HUDEP-2 (cell line): ENCODE results near the gene CDK10.
A peak's percentile ranks its signal among the peaks of the same experiment; 100 is the strongest.
"Not testable (repeated sequence)": the region's sequence is repeated elsewhere in the genome, so short reads cannot be mapped to it uniquely, and the experiment has no call there.

Source experiments
- DNase-seq, 76 experiments: peaks; one replicate each; lab custom pipeline; 2025; ENCODE audit not compliant: unreplicated experiment in 76 of 76; lab: John Stamatoyannopoulos, UW

Gene CDK10, protein sequence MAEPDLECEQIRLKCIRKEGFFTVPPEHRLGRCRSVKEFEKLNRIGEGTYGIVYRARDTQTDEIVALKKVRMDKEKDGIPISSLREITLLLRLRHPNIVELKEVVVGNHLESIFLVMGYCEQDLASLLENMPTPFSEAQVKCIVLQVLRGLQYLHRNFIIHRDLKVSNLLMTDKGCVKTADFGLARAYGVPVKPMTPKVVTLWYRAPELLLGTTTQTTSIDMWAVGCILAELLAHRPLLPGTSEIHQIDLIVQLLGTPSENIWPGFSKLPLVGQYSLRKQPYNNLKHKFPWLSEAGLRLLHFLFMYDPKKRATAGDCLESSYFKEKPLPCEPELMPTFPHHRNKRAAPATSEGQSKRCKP

DNA sequence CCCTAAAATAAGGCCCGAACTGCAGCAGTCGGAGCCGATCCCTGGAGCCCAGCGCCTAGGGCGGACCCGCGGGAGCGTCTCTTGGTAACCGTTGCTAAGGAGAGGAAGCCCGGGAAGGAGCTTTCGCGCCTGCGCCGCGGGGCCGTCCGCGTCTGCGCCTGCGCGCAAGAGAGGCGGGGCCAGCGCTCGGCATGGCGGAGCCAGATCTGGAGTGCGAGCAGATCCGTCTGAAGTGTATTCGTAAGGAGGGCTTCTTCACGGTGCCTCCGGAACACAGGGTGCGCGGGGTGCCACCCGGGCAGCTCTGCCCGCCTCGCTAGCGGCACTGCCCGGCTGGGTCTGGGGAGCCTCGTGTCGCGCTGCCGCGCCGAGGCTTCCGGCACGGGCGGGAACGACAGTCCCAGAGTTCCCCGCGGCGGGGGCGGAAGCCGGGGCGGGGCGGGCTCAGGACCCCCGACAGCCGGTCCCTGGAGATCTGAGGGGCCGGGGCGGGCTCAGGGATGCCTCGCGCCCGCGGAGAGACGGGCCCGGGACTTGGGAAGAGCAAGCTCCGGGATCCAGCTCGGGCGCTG, at the start of gene CDK10:
Gene CDK10, plus strand, starts transcription at position 170 of the 572 bp plus-strand sequence. Its CDS starts 22 bp downstream, at position 192.
- DNase-seq, result peak in 72 of 76 experiments; percentile 31 to 92 (median 83)

DNA sequence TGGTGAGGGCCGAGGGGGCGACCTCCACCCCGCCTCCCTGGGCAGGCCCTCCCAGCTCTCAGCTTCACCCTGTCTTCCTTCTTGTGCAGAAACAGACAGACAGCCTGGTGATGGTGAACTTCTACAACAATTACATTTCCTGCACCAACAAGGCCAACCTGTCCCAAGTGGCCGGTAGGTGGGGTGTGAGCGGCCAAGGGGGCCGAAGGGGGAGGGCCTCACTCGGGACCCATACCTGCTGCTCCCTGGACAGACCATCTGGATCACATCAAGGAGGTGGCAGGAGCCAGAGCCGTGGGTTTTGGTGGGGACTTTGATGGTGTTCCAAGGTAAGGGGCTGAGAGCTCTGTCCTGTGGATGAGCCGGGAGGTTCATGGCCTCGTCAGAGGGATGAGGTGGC, 49.1 kb upstream of the CDK10 start:
- no peak for DNase-seq

DNA sequence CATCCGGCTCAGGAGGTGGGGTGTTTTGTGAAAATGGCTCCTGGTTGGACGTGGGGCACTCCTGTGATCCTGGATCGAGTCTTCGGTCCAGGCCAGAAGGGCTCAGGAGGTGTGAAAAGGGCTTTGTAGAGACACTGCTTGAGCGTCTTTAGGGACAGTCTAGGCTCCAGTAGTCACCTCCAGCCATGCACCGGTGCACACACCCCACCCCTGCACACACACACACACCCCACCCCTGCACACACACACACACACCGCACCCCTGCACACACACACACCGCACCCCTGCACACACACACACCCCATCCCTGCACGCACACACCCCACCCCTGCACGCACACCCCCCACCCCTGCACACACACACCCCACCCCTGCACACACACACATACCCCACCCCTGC, 48.0 kb upstream of the CDK10 start:
- no peak for DNase-seq

DNA sequence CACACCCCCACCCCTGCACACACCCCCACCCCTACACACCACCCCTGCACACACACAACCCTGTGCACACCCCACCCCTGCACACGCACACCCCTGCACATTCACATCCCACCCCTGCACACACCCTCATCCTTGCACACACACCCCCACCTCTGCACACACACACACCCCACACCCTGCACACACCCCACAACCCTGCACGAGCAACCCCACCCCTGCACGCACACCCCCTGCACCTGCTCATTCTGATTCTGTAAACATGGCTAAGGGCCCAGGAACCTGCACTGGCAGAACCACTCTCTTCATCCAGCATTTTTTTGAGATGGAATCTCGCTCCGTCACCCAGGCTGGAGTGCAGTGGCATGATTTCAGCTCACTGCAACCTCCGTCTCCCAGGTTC, 47.1 kb upstream of the CDK10 start:
- no peak for DNase-seq

DNA sequence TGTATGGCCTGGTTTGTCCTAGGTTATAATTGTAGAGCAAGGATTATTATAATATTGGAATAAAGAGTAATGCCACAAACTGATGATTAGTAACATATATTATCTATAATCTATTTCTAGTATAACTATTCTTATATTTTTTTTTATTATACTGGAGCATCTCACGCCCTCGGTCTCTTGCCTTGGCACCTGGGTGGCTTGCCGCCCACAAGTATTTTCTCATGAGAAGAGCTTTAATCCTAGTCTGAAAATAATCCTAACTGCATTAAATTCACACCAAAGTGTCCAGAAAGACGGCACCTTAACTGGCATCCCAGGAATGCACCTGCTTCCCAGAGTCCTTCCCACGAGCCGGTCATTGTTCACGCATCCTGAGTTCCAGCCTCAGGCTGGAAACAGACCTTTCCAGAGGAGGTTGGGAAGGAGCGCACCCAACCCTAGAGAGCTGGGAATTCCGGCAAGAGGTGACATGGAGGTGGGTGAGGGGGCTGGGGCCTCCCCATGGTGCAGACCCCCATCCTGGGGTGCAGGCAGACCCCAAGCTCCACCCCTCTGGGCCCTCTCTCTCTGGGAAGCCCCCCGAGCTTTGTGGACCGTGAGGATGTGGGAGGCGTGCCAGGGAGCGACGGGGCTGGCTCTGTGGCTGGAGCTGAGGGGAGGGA, 44.9 kb upstream of the CDK10 start:
- no peak for DNase-seq

DNA sequence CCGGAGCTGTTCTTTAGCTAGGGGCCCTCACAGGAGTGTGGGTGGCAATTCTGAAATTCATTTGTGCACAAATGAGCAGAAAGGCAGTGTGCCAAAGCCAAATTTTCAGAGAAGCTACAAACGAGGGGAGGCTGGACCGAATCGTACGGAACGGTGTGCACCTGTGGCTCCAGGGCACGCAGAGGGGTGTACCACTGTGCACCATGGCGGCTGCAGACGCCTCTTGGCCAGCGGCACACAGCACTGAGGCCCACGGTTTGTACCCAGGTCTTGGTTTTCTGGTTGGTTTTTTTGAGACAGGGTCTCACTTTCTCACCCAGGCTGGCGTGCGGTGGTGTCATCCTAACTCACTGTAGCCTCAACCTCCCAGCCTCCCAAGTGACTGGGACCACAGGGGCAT, 43.9 kb upstream of the CDK10 start:
- DNase-seq, result no peak

DNA sequence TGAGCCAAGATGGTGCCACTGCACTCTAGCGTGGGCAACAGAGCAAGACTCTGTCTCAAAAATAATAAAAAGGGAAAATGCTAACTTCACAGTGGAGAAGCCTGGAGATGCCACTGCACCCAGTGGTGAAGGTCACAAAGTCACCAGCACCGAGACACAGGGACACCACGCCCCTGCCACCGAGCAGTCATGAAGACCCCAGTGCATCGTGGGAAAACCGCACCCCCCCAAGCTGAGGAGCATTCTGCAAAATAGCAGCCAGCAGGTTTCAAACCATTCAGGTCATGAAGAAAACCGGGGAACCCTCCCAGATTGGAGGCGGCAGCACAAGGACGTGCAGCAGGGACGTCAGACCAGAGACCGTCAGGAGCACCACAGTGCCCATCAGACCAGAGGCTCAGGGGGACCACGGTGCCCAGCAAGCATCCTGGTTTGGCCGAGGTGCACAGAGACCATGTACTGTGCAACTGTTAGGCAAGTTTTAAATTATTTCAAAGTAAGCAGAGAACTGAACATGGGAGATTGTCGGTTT, 42.7 kb upstream of the CDK10 start:
- DNase-seq, result peak in 3 of 76 experiments; percentile 6 to 9 (median 8)

DNA sequence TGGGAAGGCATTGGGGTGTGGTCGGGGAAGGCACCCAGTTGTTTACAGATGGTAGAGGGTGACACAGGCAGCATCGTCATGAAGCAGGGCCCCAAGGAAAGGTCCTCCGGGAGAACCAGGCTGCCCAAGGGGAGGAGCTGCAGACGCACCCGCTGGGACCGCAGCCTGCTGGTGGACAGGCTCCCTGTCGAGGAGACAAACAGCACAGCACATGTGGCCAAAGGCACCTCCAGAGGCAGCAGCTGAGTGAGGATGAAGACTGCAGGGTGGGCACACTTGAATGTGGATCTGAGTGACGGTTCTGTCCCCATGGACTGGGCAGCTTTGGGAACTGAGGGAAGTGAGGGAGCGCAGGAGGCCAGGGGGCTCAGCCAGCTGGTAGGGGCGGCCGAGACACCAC, 41.4 kb upstream of the CDK10 start:
- DNase-seq, result no peak

DNA sequence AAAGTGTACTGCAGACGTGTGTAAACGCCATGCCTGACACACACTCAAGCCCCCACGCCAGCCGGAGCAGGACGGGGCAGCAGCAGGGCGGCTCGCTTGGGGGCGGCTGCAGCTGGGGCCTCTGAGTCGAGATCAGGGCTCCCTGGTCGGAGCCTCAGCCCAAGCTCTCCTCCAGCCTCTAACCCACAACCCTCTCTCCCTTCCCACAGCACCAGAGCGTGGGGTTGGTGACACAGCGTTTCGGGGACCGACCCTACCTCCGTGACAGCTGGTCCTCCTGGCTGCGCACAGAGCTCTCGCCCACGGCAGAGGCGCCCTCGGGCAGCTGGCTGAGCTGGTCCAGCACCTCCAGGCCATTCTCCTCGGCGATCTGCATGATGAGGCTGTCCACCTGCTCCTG, 40.2 kb upstream of the CDK10 start:
- no peak for DNase-seq

DNA sequence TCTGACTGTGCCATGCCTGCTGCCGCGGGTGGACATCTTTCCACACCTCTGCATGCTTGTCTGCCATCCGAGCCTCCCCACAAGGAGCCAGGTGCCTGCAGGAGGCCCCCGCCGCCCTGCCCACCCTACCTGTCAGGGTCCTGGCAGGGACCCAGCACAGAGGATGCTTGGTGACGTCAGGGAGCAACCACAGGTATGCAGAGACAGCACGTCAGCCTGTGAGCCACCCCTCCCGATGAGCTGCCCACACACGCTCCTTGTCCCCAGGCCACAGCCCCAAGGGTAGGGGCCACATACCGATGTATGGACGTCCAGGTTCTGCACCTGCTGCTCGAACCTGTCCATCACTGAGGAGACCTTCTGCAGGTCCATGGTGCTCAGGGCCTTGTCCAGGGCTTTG, 39.6 kb upstream of the CDK10 start:
- DNase-seq, result no peak

DNA sequence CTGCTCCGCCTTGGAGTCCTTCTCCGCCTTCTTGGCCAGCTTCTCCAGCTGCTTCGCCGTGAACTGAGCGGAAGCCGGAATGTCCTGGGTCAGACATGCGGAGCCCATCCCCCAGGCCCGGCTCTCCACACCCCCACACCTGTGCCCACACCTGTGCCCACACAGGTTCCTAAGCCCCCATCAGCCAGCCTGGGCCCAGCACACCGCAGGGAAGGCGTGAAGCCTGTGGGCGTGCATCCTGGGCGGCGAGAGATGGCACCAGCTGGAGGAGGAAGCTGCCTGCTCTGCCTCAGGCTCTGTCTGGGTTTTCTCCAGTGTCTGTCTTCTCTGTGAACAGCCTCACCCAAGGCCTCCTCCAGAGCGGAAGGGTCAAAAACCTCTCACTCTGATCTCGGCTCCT, 34.9 kb upstream of the CDK10 start:
- DNase-seq, result no peak

DNA sequence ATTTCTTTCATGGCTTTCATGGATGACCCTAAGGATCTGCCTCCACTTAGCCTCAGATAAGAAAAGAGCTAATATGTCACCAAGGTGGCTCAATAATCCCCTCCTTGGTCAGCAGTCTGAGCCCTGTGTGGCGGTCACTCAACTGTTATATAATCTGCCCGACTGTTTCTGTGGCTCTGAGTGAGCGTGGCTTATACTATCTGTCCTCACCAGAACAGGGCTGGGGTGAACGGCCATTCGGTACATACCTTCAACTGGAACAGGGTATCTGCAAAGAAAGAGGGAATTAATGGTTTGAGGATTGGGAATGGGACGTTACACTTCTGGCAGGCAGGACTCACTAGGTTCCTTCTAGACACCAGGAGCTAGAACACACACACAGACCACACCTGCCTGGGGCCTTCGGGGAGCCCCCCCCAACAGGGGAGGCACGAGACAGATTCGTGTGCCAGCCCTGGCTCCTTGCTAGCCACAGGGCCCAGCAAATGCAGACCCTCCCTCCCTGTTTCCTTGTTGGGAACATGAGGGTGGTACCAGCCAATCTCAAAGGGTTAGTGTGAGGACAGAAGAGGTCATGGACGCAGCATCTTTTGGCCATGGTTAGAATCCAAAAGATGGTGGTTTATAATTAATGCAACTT, 32.7 kb upstream of the CDK10 start:
- no peak for DNase-seq

DNA sequence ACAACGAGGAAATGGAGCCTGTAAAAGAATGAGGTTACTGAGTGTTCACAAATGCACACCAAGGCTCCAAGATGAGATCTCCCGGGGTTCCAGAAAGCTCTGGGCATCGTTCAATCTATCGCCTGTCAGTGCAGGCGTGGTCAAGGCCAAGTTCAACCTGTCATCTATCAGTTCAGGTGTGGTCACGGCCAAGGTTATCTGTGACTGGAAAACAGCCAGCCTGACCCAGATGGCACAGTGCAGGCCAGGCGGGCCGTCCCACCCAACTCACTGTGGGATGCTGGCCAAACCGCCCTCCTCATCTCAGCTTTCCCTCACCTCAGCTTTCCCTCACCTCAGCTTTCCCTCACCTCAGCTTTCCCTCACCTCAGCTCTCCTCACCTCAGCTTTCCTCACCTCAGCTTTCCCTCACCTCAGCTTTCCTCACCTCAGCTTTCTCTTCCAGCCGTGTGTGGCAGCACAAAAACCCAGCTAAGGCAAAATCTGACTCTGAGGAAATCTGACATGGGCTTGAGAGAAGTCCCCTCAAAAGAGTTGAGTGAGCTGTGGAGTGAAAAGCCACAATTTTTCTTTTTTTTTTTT, 31.3 kb upstream of the CDK10 start:
- DNase-seq, result no peak

DNA sequence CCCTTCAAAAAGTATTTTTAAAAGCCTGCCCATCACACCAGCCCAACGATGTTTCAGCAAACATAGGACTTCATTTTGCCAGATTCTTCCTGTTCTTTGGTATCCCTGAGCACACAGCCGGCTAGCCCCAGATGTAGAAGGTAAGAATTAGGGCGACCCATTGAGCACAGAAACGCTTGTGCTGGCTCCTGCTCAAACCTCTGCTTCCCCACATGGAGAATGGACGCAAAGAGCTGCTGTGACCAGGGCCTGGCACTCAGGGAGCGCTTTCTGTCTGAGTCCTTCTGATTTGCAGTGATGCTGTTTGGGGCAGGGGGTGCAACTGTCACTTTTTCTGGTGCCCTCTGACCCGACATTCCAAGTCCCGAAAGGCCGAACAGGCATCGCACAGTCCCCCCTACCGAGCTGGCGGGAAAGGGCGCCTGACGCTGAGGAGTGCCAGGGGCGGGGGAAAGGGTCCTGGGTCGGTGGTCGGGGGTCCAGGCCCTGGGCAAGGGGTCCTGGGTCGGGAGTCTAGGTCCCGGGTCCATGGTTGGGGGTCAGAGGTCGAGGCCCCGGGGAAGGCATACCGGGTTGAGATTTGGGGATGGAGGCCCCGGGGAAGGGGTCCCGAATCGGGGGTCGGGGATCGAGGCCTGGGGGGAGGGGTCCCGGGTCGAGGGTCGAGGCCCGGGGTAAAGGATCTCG, 29.9 kb upstream of the CDK10 start:
- DNase-seq, result no peak

DNA sequence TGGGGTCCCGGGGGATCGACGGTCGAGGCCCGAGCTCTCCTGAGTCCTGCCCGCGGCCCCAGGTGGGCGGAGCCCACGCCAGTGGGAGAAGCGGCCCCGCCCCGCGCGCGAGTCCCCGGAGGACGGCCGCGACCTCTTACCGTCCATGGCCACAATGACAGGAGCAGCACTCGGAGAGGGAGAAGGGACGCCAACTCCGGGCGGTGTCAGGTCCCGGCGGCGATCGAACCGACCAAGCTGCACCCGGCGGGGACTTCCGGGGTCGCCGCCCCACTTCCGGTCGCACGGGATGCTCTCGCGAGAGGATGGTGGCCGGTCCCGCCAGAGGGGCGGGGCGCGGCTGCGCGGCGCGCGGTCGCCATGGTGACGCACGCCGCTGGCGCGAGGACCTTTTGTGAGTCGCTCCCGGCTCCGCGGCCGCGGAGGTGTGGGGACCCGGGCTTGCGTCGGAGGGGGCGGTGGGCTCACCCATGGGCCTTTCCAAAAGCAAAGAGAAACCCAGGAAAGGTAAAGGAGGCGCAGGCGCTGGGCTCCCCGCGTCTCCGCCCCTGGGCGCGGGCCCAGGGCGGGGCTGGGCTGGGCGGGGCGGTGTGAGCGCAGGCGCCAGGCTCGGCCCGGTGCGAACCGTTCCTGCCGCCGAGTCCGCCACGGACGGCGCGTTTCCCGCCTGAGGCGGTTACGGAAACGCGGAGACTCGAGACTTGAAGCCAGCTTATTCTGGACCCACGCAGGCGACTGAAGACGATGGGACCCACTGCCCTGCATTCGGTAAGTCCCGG, 28.9 kb upstream of the CDK10 start, which contains the start of the genes CHMP1A and SPATA33:
Gene CHMP1A, minus strand, starts transcription at position 267 of the 779 bp plus-strand sequence. Its CDS starts 120 bp downstream, at position 147.
Gene SPATA33, plus strand, starts transcription at position 395 of the 779 bp plus-strand sequence. Its CDS starts 76 bp downstream, at position 471.
- DNase-seq, result peak in 75 of 76 experiments; percentile 17 to 91 (median 79)

DNA sequence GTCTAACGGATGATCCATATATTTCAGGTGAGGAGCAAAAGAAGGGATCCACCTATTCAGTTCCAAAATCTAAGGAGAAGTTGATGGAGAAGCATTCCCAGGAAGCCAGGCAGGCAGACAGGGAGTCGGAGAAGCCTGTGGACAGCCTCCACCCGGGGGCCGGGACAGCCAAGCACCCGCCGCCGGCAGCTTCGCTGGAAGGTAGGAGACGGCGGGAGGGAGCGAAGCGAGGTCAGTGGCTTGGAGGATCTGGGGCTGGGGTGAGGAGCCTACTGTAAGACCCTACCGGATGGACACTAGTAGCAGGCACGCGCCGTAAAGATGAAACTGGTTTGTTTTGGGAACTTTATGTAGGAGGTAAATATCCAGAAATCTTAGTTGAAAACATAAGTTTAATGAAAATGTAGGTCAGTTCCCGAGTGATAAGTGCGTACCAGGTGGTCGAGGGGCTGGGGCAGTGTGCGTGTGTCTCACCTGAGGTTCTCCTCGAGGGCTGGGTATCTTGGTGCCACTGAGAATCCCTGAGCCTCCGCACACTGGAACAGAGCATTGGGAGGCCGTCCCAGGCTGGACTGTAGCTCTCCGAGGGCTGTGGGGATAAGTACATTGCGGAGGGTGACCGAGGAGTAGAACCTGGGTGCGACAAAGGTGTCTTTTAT, 28.1 kb upstream of the CDK10 start:
- peak in 3 of 76 experiments; percentile 31 to 52 (median 41) for DNase-seq

DNA sequence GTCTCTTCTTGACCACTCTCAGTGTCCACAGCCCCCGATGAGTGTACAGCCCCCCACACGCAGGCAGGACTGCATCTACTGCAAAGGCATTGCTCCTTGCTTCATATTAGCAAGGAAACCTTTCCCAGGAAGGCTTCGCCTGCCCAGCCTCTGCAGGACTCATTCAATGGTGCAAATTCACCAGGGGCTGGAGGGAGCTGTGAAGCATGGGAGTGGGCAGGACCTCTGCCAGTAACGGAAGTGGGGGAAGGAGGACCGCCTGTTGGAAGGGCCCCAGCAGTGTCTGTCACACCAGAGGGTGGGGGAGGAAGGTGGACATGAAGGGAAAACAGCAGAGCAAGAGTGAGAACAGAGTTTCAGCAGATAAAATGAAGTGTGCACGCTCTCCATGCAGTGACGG, 26.3 kb upstream of the CDK10 start:
- peak in 1 of 76 experiments; percentile 2 for DNase-seq

DNA sequence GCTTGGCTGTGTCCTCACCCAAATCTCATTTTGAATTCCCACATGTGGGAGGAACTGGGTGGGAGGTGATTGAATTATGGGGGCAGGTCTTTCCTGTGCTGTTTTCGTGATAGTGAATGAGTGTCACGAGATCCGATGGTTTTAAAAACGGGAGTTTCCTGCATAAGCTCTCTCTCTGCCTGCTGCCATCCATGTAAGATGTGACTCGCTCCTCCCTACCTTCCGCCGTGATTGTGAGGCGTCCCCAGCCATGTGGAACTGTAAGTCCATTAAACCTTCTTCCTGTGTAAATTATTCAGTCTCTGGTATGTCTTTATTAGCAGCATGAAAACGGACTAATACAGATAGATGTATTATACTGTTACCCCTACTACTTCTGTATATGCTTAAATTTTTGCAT, 25.3 kb upstream of the CDK10 start:
- DNase-seq, result no peak

DNA sequence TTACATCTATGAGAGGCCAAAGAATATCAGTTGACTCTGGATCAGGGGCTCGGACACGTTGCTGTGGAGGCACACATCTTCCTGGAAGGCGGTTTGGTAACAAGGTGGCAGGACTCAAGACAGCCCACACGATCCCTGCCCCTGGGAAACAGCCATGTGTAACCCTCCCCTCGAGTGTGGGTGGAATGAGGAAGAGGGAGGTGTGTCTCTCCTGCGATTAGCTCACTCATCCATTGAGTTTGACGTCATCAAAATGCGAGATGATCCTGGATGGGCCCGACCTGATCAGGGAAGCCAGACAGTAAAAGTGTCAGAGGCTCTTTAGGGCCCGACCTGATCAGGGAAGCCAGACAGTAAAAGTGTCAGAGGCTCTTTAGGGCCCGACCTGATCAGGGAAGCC, 22.3 kb upstream of the CDK10 start:
- DNase-seq, result not testable (repeated sequence)
